PFSK-1 (cell line): ENCODE data around the gene PPP1R1A.

Experiments
- FOXP2 ChIP-seq: optimal IDR thresholded peaks from 2 replicates; pipeline ENCODE3; 2011; ENCODE audit warnings: borderline replicate concordance, control low read depth, inconsistent platforms; ENCODE audit not compliant: insufficient read depth; ENCODE audit errors: extremely low read length, extremely low read depth
- POLR2AphosphoS5 ChIP-seq: IDR thresholded peaks from 2 replicates; pipeline ENCODE4 v1.6.1; 2012; ENCODE audit warnings: low read depth, mild to moderate bottlenecking, control low read depth, low read length, moderate library complexity
- REST ChIP-seq, 2 experiments: IDR thresholded peaks; 2 replicates each; pipeline versions ENCODE4 v1.6.1 to v1.8.0; 2011 to 2012; ENCODE audit warnings: low read depth in 2 of 2, low read length in 2 of 2, control low read depth in 1 of 2, inconsistent platforms in 1 of 2, mild to moderate bottlenecking in 1 of 2, moderate library complexity in 1 of 2; ENCODE audit not compliant: insufficient read depth in 1 of 2
- SIN3A ChIP-seq: IDR thresholded peaks from 2 replicates; pipeline ENCODE4 v1.6.1; 2012; ENCODE audit warnings: mild to moderate bottlenecking, low read length, moderate library complexity, borderline replicate concordance; ENCODE audit not compliant: insufficient read depth
- TAF1 ChIP-seq: IDR thresholded peaks from 2 replicates; pipeline ENCODE4 v1.6.1; 2012; ENCODE audit warnings: low read length, control low read depth, borderline replicate concordance; ENCODE audit not compliant: insufficient read depth

DNA sequence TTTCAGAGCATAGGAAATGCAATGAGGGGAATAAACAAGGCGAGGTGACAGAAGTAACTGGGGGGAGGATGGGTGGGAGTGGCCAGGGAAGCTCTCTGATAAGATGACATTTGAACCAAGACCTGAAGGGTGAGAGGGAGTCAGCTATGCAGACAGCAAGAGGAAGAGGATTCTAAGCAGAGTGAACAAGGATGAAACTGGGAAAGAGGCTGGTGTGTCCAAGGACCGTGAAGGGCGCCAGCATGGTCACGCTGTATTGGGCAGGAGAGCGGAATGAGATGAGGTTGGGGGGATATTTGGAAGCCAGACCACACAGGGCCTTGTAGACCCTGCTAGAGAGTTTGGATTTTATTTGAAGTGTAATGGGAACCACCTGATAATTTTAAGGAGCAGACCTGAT lies 10.5 kb upstream of the PPP1R1A start:
- no peak for TF ChIP-seq REST (IDR thresholded peaks at IDR 0.05; ENCODE audit: insufficient read depth in 1 of 2, low read depth in 2 of 2, low read length in 2 of 2)
- no peak for TF ChIP-seq TAF1
- TF ChIP-seq POLR2AphosphoS5: no peak
- no peak for TF ChIP-seq SIN3A
- TF ChIP-seq FOXP2: no peak
